RWPE2 (cell line): ENCODE results near the gene ANO2.

Source experiments
- ATAC-seq: fragments of 200-7000 bp; cut with Tn5 transposase; 3 replicates; pipeline ENCODE4 v1.9.1; 2021; ENCODE audit warnings: low read depth
- DNase-seq: peaks from one replicate; pipeline ENCODE4 v3.0.0-alpha.2; 2020; ENCODE audit warnings: low spot score
- H3K27ac ChIP-seq: fragments of 450-650 bp; 2 replicates; pipeline ENCODE4 v1.5.1; 2017; ENCODE audit warnings: mild to moderate bottlenecking; ENCODE audit not compliant: poor library complexity, severe bottlenecking
- H3K27me3 ChIP-seq: fragments of 250-450 bp; sonication (Bioruptor Pico); 2 replicates; pipeline ENCODE4 v1.5.1; 2021; ENCODE audit warnings: mild to moderate bottlenecking, moderate library complexity; ENCODE audit not compliant: insufficient read depth, poor library complexity, severe bottlenecking
- H3K36me3 ChIP-seq: fragments of 250-450 bp; sonication (Bioruptor Pico); 2 replicates; pipeline ENCODE4 v1.5.1; 2020; ENCODE audit warnings: low read depth, mild to moderate bottlenecking, moderate library complexity
- H3K4me1 ChIP-seq: fragments of 250-450 bp; sonication (Bioruptor Pico); 2 replicates; pipeline ENCODE4 v1.5.1; 2021; ENCODE audit warnings: mild to moderate bottlenecking, moderate library complexity; ENCODE audit not compliant: insufficient read depth, poor library complexity, severe bottlenecking
- H3K4me3 ChIP-seq: fragments of 250-450 bp; sonication (Bioruptor Pico); 2 replicates; pipeline ENCODE4 v1.5.1; 2021; ENCODE audit warnings: mild to moderate bottlenecking, moderate library complexity; ENCODE audit not compliant: severe bottlenecking
- H3K9me3 ChIP-seq: fragments of 250-450 bp; sonication (Bioruptor Pico); 2 replicates; pipeline ENCODE4 v1.5.1; 2021; ENCODE audit warnings: mild to moderate bottlenecking, moderate library complexity; ENCODE audit not compliant: severe bottlenecking
- TF ChIP-seq, protein P1 (sequence below): fragments of 450-650 bp; IDR thresholded peaks from one replicate; pipeline ENCODE4 v1.5.1; 2017; ENCODE audit warnings: mild to moderate bottlenecking, moderate library complexity; ENCODE audit not compliant: poor library complexity, severe bottlenecking

ANO2 gene

DNA sequence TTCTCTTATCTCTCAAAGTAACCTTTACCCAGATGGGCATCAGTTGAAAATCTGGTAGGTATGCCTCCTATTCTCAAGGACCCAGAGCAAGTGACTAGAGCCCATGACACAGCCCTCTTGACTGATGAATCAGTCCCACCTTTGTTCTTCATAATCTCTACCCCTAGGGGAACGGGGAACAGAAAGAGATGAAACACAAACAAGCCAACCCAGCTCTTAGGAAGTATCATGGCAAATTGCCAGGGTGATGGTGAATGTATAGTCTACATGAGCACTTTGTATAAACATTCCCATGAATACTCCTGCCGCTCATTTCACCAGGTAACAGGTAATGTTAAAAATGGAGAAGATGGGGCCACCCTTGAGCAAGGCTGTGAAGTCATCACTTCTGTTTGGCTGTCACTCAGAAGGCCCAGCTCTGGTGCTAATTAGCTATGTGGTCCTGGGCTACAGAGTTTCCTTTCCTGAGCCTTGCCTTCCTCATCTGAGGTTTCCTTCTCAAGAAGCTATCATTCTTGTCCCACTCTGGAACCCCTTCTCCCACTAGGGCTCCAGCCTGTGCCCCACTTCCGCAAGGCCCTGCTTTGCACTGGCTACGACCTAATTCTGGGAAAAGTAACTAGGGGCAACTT, 161.7 kb downstream of the ANO2 start:
- Histone ChIP-seq H3K27ac (no peak overlapping the region), H3K27me3 (peaks cover 13% of the 10 kb centered on the region), H3K4me3 (no peak overlapping the region), H3K4me1 (no peaks in the 10 kb centered on the region), H3K9me3 (no peaks in the 10 kb centered on the region), H3K36me3 (no peaks in the 10 kb centered on the region)
- ATAC-seq (no peak), DNase-seq (no peak)
- TF ChIP-seq, protein P1, sequence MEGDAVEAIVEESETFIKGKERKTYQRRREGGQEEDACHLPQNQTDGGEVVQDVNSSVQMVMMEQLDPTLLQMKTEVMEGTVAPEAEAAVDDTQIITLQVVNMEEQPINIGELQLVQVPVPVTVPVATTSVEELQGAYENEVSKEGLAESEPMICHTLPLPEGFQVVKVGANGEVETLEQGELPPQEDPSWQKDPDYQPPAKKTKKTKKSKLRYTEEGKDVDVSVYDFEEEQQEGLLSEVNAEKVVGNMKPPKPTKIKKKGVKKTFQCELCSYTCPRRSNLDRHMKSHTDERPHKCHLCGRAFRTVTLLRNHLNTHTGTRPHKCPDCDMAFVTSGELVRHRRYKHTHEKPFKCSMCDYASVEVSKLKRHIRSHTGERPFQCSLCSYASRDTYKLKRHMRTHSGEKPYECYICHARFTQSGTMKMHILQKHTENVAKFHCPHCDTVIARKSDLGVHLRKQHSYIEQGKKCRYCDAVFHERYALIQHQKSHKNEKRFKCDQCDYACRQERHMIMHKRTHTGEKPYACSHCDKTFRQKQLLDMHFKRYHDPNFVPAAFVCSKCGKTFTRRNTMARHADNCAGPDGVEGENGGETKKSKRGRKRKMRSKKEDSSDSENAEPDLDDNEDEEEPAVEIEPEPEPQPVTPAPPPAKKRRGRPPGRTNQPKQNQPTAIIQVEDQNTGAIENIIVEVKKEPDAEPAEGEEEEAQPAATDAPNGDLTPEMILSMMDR = no peak

DNA sequence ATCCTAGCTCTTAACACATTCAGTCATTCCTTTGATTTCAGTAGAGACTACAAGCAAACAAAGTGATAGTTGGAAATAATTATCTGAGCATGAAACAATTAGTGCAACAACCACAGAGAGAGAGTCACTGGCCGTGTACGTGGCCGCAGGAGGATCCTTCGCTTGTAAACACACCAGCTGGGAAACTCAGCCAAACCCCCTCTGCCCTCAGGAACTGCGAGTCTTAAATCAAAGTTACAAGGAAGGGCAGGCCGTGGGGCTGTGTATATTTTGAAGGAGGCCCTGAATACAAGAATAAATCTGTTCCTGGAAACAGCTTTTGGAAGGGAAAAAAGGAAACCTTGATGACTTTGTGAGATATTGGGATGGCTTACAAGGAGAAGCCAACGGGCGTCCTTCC, 164.5 kb downstream of the ANO2 start:
- H3K9me3 ChIP-seq = no peaks in the 10 kb centered on the region
- TF ChIP-seq, protein P1 = no peak

DNA sequence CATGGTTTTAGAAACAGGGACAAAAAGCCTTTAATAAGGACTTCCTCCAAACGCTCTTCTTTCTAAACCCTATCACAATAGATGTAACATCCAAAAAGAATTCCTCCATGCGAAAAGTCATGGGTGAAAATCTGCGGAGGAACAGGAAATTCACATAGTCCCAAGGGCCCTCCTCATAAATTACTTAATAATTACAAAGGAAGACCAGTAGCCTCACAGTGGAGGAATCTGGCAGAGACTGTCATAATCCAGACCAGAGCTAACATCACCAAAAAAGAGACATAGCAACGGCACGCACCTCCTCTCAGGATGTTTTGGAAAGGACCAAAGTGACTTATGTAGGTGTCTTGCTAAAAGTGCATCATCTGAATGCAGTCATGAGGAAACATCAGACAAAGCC, 165.7 kb downstream of the ANO2 start:
- Histone ChIP-seq H3K36me3 (no peaks in the 10 kb centered on the region), H3K9me3 (no peaks in the 10 kb centered on the region), H3K27ac (no peak overlapping the region), H3K27me3 (peaks cover 13% of the 10 kb centered on the region), H3K4me3 (no peak overlapping the region), H3K4me1 (no peaks in the 10 kb centered on the region)
- ATAC-seq (no peak), DNase-seq (no peak)
- TF ChIP-seq, protein P1 = no peak

More for the DNA sequence above, 164.5 kb downstream of the ANO2 start:
- Histone ChIP-seq H3K4me1 (no peaks in the 10 kb centered on the region), H3K27me3 (peaks cover 13% of the 10 kb centered on the region), H3K4me3 (no peak overlapping the region), H3K27ac (no peak overlapping the region), H3K36me3 (no peaks in the 10 kb centered on the region)
- ATAC-seq = no peak
- no peak for DNase-seq

DNA sequence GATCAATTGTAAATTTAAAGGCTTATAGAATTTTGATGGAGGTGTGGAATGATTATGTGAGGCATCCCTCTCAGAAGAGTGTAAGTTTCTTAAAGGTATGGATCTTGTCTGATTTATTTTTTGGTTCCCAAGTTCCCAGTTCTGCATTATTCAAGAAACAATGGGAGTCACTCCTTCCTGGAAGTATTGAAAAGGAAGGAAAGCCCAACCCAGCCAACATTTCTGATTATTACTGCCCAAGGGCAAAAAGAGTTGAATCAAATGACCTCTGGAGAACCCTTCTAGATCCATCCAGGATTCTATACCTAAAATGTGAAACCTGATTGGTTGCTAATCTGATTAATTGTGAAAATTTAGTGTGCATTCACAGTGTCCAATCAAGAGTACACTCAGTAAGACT, 166.2 kb downstream of the ANO2 start:
- DNase-seq (no peak), ATAC-seq (no peak)
- Histone ChIP-seq H3K27ac (no peak overlapping the region), H3K36me3 (no peaks in the 10 kb centered on the region), H3K4me3 (no peak overlapping the region), H3K27me3 (peaks cover 13% of the 10 kb centered on the region), H3K4me1 (no peaks in the 10 kb centered on the region), H3K9me3 (no peaks in the 10 kb centered on the region)
- TF ChIP-seq, protein P1 = no peak

DNA sequence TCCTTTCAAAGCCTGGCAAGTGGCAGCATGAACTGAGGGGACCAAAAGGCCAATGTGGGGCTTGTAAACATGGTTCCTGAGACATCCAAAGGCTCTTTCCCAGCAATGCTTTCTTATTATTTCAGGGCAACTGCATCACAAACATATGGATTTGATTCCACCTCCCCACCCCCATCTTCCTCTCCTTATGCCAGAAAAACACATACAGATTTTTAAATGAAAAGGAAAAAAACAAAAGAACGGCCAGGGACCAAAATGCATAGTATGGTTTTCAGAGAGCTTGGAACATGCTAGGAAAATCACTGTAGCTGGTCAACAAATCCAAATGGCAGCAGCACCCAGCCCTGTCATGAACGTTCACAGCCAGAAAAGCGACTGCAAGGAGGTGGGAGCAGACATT, 167.6 kb downstream of the ANO2 start:
- ATAC-seq = no peak
- no peaks in the 10 kb centered on the region for H3K9me3 ChIP-seq
- H3K4me1 ChIP-seq = no peaks in the 10 kb centered on the region
- no peak for DNase-seq
- no peaks in the 10 kb centered on the region for H3K36me3 ChIP-seq
- peaks cover 13% of the 10 kb centered on the region for H3K27me3 ChIP-seq
- no peak overlapping the region for H3K4me3 ChIP-seq
- TF ChIP-seq, protein P1 = no peak
- H3K27ac ChIP-seq = no peak overlapping the region
